ENCODE measurements around the gene PTPRK.

Gene PTPRK

GRCh38 chr6:128515550-128516513 lies 4.6 kb downstream of the PTPRK start:
- no peak for DNase-seq

DNA sequence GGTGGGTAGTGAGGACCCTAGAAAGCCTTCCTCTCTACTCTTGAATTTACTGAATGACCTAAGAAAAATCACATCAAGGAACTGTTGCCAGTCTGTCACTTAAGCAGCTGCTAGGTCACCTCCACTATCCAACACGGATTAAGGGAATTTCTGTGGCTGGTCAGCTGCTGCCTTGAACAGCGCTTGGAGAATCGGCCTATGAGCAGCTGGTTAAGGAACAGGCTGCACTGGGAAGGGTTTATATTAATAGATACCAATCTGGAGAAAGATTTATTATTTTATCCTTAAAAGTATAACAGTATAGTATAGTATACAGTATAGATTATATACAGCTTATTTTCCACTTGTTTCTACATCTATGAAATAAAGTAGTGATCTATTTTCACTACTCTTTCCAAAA lies 6.5 kb downstream of the PTPRK start:
- DNase-seq: no peak

GRCh38 chr6:128512296-128512695 lies 8.1 kb downstream of the PTPRK start:
- no peak for DNase-seq

DNA sequence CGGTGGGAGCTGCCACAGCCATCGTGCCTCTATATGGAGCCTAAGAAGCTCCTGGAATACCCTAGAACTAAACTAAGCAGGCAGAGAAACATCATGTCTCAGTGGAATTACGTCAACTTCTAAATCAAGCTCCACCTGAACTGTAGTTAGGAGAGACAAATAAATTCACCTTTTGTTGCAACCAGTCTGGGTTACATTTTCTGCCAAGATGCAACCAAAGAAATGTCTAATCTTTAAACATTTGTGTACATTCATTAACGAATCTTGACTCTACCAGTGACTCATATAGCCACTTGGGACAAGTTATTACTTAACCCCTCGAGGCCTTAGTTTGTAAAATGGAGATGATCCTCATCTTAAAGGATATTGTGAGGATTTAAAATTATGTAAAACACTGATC lies 8.9 kb downstream of the PTPRK start:
- no peak for DNase-seq

GRCh38 chr6:128509709-128510108 lies 10.7 kb downstream of the PTPRK start:
- DNase-seq: no peak

DNA sequence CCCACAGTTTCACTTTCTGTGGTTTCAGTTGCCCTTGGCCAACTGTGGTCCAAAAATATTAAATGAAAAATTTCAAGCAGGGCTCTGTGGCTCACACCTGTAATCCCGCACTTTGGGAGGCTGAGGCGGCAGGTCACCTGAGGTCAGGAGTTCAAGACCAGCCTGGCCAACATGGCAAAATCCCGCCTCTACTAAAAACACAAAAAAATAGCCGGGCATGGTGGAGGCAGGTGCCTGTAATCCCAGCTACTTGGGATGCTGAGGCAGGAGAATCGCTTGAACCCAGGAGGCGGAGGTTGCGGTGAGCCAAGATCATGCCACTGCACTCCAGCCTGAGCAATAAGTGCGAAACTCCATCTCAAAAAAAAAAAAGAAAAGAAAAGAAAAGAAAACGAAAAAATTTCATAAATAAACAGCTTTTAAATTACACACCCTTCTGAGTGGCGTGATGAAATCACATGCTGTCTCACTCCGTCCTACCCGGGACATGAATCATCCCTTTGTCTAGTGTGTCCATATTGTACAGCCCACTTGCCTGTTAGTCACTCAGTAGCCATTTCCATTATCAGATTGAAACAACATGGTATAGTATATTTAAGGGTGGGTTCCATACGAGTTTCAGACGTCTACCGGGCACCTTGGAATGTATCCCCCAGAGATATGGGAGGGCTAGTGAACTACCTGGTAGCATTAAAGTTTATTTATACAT lies 11.7 kb downstream of the PTPRK start:
- DNase-seq: no peak

DNA sequence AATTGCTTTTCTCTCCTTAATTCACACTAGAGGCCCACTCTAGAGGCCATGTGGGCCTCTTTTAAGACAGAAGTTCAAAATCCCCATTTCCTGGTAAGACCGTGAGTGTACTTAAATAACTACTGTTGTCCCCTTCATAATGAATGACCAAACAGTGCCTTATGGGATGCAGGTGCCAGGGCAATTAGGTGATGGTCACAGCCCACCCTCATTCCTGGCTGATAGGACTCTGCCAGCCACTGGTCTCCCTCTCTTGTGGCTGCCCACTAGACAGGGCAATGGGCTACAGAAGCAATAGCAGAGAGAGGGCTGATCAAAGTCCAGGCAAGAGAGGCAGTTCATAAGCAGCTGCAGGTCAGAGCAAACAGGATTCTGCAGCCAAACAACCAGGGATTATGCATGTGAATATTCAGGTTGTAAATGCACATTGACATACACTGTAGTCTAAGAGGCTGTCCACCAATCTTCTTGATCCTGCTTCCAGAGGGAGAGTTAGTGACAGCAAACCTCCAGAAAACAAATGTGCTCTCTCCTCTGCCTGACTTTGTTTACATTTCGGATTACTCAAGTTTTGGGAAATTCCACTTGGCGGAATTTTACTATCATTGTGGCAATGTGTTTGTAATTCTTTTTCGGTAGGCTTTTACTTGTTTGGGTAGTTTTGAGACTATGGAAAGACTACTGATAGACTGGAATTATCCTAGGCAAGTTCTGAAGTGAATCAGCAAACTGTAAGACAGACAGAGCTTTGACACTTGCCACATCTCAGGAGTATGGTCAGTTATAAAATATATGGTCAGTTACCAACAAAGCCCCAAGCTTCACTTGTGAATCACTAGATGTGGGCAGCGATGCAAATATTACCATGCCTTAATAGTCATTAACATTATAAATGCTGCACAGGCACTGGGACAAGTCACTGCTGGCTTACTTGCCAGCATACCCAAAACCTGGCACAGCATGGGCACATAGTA lies 12.8 kb downstream of the PTPRK start:
- DNase-seq: no peak

DNA sequence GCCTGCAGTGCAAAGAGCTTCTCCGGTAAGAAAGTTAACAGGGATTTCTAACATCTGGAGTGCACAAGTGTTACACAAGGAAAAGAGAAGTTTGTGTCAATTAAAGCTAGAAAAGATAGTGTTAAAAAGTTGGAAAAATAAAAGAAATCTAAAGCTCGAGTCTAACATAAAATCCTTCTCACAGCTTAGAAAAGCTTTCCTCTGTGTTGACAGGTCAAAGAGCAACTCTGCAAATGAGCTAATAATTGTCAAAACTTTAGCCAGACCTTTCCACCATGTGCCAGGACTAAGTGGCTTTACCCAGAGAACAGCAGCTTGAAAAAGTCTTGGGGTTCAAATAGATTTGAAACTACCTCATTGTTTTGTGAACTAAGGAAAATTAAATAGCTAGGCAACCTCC lies 14.8 kb downstream of the PTPRK start:
- DNase-seq: no peak

DNA sequence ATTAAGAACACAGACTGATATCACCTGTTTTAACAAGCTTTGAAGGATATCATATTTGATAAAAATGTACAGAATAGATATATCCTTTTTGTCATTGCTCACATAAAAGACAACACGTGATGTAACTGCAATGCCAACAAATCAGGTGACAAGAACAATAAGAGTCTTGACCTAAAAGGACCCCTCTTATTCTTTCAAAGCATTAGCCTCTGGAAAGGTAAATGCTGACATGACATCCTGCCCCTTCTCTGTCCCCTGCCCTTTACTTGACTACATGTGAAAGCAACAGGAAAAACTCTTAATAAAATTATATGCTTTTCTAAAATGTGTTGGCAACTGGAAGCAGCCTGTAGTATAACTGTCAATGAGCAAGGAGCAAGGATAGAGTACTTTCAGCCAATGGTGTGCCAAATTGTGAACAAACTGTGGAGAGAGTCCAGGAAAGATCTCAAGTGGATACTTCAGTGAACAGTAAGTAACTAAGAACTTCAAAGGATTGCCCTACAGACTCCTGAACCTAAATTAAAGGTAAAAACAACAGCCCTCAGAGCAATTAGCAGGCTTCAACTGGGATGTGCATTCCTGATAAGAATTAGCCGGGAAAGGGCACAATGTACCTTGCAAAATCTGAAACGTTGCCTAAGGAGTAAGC lies 16.3 kb downstream of the PTPRK start:
- no peak for DNase-seq

DNA sequence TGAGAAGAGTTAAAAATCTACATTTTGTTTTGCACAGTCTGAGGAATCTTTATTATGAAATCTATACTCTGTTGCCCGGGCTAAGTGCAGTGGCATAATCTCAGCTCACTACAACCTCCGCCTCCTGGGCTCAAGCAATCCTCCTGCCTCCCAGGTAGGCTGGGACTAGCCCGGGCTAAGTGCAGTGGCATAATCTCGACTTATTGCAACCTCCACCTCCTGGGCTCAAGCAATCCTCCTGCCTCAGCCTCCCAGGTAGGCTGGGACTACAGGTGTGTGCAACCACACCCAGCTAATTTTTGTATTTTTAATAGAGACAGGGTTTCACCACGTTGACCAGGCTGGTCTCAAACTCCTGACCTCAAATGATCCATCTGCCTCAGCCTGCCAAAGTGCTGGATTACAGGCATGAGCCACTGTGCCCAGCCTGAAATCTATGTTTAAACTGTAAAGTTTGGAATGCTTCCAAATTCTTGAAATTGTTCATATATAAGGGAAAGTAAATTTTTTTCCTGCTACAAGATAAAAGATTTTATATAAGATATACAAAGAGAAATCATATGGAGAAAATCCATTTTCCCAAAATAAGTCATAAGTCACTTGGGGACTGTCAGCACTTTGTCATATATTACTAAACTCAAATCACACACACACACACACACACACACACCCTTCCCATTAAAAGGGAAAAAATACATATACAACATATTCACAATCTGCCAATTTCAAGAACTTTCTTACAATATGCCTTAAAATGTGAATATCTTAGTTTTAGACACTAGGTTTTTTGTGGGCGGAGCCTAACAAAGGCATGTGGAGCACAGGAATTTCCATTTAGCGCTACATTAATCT lies 19.4 kb downstream of the PTPRK start:
- DNase-seq: no peak

GRCh38 chr6:128500014-128500413 lies 20.4 kb downstream of the PTPRK start:
- DNase-seq: no peak

- DNase-seq: no peak
These were observed 21.2 kb downstream of the PTPRK start for GRCh38 chr6:128499079-128499731.

GRCh38 chr6:128498234-128498633 lies 22.2 kb downstream of the PTPRK start:
- no peak for DNase-seq

GRCh38 chr6:128495536-128496333 lies 24.7 kb downstream of the PTPRK start:
- no peak for DNase-seq

GRCh38 chr6:128494440-128494839 lies 26.0 kb downstream of the PTPRK start:
- no peak for DNase-seq

DNA sequence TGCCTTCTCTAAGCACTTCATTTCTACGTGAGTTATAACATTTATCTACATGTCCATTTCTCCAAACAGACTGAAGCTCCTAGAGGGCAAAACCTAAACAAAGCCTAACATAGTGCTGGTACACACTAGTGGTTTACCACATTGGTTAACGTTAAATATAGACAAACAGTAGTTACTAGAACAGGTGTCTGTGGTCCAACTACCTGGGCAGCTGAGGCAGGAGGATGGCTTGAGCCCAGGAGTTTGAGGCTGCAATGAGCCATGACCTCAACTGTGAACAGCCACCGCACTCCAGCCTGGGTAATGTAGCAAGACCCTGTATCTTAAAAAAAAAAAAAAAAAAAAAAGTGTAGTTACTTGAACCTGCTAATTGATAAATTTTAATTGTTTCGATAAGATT lies 26.5 kb downstream of the PTPRK start:
- DNase-seq: no peak

GRCh38 chr6:128492386-128492785 lies 28.0 kb downstream of the PTPRK start:
- no peak for DNase-seq

DNA sequence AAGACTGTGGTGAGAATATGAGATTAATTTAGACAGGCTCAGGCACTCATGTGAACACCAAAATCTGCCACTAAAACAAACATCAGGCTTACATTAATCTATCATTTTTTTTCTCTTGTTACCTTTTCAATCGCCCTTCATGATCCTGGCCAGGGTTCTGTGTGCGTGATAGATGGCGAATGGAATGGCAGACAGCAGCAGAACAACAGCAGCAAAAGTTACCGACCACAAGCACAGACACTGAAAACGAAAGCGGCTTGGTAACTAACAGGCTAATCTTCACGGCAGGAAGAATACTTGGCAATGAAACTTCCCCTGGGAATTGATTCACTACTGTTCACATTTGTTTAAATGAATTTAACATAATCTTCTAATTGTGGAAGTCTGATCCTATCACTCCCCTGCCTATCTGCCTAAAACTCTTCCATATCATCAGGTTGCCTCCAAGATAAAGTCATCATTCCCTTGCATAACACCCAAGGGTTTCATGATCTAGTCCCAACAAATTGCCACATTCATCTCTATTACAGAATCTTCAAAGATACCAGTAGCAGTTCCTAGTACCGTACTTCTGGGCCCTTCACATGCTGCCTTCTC lies 28.7 kb downstream of the PTPRK start:
- DNase-seq: no peak

- DNase-seq: no peak
These were observed 29.3 kb downstream of the PTPRK start for GRCh38 chr6:128491100-128491581.

All from stimulated activated CD4-positive, alpha-beta T cell treated with anti-CD3 and anti-CD28 coated beads, Interleukin-4, amount 100 ng/mL, for 24 hours (primary cell).